DMS153 (cell line): ENCODE measurements around the gene SOX13.

Experiments
- DNase-seq: peaks from one replicate; lab custom pipeline; 2025; lab: John Stamatoyannopoulos, UW

The SOX13 gene

DNA sequence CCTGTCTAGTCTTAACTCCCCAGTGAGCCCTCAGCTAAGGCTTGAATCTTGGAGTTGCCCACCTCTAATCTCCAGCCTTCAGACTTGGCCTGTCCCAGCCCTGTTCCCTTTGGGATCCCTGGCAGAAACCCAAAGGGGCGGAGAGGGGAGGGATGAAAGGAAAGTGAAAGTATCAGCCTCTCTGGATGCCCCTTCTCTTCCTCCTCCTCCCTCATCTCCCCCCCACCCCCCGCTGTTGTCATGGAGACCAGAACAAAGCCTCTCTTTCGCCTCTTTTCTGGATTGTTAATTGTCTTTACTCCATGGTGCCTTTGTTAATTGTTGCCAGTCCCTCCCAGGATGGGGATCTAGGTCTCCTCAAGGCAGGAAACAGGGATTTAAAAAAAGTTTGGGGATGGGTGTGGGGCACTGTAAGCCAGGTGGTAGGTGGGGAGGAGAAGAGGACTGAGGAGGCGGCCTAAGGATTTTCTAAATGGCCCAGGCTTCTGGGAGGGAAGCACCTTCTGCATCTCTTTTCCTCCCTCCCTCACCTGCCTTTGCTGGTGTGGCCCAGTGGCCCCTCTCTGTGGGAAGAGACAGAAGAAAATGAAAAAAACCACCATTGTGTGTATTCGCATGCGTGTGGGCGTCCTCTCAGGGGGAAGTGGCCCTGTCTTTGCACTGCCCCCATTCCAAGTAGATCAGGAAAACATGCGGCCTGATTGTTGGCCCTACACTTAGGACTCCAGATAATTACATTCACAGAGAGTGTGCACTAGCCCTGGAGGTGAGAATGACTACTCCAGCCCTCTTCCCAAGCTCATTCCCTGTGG, 7.5 kb upstream of the SOX13 start:
- DNase-seq, result no peak

DNA sequence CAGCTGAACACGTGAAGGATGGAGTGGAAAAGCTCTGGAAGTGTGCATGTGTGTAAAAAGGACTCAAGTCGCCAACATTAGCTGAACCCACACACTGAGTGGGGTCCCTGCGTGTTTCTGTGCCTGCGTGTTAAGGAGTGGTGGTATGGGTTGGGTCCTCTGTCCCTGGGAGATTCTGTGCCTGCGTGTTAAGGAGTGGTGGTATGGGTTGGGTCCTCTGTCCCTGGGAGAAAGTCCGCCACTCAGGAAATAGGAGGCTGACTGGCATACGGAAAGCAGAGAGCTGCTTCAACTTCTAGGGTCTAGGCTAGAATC, 7.0 kb upstream of the SOX13 start:
- DNase-seq, result no peak

DNA sequence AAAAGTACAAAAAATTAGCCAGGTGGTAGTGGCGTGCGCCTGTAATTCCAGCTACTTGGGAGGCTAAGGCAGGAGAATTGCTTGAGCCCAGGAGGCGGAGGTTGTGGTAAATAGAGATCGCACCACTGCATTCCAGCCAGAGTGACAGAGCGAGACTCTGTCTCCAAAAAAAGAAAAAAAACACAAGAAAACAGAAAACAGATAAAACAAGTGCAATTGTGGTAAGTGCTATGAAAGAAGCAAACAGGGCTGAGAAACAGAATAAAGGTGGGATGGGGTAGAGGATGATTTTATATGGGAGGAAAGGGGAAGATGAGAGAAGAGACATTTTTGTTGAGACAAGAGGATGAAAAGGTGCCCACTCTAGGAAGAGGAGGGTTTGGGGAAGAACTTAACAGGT, 5.0 kb upstream of the SOX13 start:
- DNase-seq, result no peak

DNA sequence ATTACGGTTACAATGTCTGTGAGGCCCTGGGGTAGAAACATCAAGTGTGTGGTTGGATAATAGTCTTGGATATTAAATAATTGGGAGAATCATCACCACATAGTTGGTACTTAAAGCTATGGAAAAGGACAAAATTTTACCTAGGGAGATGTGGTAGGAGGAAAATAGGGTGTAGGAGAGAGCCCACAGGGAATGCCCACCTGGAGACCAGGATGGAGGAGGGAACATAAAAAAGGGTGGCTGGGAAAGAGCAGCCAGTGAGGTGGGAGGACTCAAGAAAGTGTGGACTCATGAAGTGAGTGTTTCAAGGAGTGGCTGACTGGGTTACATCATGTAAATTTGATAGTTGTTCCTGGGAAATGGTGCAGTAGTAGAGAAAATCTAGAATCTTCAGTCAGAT, 3.0 kb upstream of the SOX13 start:
- no peak for DNase-seq

DNA sequence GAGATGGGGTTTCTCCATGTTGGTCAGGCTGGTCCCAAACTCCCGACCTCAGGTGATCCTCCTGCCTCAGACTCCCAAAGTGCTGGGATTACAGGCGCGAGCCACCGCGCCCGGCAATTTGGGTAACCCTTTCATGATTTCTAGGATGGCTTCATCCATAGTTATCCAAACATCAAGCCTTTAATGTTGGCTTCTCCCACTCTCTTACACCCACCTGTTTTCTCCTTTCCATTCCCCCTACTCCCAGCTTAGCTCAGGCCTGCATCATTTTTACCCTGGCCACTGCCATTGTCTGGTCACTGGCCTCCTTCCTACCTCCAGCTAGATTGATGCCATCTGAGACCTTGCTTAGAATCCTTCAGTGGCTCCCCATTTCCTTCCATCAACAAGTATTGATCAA, 2.0 kb upstream of the SOX13 start:
- no peak for DNase-seq

DNA sequence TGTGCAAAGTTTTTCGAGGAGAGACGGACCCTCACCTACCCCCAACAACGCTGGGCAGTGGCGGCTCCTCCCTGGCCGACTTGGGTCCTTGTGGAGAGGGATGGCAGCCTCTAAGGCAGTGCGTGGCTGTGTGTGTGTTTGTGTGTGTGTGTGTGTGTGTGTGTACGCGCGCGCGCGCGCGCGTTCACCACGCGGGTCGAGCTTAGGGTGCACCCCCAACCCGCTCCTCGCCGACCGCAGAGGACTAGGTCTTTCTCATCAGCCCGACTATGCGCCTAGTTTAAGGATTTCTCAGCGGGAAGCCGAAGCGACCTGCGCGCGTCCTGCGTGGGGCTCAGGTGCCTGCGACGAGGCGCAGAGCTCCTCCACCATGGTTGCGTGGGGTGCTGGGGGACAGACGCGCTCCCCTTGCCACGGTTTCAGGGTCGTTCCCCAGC, 940 bp downstream of the SOX13 start:
- DNase-seq, result no peak

DNA sequence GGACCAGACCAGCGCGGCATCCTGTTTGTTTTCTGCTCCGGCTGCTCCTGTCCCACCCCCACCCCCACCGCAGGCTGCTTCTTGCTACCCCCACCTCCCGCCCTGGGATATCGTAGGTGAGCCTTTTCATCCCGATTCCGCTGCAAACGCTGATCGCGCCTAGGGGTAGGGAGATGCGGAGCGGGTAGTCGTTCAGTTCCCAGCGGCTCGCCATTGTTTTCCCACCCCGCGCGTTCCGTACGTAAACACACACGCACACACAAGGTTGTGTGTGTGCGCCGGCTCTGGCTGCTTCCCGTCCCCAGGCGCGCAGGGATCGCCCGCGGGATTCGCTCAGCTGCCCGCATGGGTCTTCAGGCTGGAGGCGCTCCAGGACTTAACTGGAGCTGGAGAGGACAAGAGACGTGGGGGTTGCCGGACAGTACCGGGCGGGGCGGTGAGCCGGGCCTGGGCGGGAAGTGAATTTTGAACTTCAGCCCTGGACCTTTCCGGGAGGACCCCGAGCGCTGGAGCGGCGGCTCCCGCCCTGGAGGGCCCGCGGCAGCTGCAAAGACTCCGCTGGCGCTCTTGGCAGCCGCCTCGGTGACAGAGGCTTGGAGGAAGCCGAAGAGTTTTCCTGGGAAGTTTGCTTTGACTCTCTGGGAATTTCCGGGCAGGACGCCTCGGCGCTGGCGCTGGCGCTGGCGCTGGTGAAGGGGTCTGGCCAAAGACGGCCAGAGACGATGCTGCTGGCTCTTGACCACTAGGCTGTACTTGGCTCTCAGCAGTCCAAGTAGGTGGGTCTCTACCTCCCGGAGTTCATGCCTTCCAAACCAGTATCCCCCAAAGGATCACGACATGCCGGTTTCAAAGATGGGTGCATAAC, 1.6 kb downstream of the SOX13 start:
- peak; percentile 52 for DNase-seq

DNA sequence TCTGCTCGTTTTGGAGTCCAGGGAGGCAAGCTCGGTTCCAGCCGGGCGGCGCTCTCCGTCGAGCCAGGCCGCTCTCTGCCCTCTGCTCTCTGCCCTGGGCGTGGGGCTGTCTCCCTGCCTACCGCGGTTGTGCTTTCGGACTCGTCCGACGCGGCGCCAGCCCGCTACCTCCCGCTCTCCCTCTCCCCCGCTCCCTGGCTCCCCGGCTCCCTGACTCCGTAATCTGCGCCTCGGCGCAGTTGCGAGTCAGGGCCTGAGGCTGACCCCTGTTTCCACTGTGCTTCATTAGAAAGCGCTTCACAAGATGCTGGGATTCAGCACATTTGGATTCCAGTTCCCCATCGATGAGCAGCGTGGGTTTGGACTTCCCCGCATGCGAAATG, 2.2 kb downstream of the SOX13 start:
- no peak for DNase-seq

DNA sequence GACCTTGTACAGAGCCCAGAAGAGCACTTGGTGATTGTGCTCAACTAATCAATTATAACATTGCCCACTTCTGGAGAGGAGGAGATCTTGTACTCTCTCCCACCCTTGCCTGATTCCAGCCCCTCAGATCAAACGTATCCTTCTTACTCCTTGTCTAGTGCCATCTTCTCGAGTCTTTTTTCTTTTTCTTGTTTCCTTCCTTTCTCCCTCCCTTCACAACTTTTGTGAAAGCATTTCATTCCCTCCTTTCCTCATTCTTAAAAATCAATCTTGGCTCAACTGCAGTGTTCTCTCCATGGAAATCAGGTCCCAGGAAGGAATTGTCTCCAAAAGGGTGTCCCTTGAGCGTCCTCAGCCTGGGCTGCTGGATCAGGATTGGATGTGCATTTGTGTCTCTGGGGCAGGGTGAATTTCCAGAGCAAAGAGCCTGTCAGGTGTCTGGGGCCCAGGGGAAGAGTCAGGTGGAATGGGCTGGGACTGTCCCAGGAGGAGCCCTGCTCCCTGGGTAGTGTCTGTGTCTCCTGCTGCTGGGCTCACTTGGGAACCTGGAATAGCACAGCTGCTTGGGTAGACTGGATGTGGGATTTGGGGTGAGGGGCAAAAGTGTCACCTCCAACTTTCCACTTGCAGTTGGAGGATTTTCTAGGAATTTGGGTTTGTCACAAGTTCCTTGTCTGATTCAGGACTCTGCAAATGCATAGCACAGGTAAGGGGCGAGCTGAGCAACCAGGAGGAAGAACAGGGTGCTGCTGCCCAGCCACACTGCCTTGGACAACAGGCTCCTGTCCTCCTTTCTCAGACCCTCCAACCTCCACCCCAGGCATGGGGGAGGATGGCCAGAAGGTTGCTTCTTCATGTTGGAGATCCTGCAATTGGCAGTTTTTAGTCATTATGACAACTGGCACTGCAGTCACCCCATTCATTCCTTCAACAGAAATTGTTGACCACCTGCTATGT, 3.3 kb downstream of the SOX13 start:
- no peak for DNase-seq

DNA sequence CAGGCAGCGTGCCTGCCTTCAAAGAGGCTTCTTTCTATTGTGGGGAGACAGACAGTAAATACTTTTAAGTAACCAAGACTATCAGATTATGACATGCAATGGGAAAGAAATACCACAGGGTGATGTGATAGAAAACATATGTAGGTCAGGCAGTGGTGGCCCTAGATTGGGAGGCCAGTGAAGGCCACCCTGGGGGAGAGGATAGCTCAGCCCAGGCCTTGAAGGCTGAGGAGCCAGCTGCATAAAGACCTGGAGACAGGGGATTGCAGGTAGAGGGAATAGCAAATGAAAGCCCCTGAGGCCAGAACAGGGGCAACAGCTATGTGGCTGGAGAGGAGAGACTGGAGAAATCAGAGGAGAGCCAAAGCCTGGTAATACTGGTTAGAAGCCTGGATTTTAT, 4.0 kb downstream of the SOX13 start:
- DNase-seq, result no peak

DNA sequence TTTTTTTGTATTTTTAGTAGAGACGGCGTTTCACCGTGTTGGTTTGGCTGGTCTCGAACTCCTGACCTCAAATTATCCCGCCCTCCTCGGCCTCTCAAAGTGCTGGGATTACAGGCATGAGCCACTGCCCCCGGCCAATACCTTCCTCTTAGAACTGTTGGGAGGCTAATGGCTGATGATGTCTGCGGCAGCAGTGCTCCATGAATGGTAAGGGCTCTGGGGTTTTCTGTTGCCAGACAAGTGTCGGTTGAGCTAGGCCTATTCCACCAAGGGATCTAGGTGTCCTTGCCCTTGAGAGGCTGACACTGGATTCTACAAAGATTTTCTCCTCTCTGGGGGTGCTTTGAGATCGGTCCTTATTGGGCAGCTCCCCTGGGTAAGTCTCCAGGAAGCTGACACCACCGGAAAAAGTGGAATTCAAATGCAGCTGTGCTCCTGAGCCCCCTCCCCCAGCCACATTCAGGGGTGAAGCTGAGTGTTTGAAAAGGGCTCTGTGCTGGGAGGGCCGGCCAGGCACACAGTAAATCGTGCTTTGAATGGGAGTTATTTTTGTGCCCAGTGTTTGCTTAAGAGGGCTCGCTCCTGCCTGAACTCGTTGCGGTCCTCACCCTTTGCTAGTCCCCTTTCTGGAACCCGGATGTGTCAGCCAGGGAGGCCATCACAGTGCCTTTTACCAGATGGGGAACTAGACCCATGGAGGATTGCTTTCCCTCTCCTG, 5.2 kb downstream of the SOX13 start:
- DNase-seq, result peak; percentile 98

DNA sequence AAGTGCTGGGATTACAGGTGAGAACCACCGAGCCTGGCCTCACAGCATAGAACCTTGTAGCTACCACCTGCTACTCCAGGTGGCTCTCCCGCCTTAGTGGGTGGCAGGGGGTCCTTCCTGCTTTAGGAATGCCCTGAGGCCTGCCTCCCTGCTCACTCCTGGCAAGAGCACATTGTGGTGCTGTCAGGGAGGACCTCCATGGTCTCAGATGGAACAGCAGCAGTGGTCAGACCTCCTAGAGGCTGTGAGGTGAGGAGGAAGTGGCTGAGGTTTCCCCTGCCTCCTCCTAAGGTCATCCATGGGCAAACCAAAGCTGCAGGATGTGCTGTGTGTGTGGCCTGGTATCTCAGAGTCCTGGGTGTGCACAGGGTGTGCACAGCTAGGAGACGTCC, 6.7 kb downstream of the SOX13 start:
- no peak for DNase-seq

DNA sequence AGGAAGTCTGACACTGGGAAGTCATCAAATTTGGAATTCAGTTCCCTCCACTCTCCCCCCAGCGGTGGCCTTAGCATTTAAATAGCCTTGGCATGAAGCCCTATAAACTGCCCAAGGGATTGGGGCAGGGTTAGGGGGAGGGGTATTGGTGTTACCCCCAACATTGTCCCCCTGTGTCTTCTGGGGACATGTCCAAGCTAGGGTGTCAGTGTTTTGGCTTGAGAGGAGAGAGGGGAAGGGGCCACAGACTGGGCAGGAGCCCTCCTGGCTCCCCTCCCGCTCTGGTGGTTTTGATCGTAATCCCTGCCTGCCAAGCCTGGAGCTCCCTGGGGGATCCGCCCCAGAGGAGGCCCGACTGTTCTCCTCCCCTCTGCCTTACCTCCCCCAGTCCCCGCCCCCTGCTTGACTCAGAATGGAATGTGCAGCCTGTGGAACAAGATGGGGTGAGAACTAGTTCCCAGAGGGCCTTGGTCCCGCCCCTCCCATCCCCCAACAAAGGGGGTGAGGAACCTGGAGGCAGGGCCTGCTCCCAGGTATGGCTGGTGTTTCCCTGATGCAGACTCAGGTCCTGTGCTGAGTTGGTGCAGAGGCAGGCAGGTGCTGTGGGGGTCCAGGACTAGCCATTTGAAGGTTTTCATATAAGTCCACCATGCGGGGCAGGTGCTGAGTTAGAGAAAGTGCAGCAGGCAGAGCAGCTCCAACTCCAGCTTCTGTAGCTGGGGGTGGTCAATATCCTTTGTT, 7.4 kb downstream of the SOX13 start:
- peak; percentile 97 for DNase-seq

DNA sequence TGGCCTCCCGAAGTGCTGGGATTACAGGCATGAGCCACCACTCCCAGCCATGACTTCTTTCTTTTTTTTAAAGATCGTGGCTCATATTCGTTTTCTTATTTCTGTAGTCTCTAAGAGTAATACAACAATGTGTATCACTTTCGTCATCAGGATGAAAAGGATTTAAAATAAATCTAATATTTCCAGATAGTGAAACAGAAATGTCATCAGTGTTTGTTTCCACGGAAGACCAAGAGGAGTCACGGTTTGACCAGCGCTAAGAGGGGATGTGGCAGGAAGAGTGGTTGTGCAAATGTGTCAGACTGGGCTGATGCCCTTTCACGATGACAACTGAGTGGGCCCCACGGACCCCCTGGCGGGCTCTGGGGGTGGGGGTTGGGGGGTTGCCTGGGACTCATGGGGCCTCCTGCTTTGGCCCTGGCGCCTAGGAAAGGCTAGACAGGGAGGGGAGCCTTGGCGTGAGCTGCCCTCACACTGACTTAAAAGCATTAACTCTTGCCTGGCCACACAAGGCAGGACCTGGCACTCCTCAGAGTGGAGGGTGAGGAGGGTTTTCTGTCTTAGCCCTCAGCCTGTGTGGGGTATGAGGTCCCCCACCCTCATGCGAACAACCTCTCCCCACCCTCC, 8.4 kb downstream of the SOX13 start:
- DNase-seq, result no peak

DNA sequence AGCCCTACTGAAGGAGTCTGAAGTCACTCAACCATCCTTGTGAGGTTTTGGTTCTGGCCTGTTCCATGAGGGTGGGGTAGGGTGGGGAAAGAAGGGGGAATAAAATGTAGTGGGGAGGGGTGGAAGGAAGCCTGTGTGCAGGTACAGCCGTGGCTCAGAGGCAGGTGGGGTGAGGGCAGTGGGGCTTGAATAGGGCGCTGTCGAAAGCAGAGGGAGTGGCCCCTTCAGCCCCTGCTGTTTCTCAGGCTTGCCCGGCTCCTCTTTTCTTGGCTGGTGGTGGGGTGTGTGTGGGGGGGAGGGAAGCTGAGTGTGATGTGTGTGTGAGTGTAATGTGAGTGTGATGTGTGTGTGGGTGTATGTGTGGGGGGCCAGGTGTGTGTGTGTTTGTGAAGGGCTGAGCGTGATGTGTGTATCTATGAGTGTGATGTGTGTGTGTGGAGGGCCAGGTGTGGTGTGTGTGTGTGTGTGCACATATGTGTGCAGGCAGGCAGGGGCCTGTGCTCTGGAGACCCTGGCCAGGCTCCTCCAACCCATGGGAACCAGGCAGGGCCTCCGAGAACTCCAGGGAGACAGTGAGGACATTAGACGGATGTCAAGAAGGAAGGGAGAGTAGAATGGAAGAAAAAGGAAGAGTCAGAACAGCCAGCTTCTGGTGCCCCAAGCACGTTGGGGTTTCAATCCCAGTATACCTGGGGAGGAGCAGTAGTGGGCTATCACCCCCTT, 9.0 kb downstream of the SOX13 start:
- DNase-seq, result no peak

DNA sequence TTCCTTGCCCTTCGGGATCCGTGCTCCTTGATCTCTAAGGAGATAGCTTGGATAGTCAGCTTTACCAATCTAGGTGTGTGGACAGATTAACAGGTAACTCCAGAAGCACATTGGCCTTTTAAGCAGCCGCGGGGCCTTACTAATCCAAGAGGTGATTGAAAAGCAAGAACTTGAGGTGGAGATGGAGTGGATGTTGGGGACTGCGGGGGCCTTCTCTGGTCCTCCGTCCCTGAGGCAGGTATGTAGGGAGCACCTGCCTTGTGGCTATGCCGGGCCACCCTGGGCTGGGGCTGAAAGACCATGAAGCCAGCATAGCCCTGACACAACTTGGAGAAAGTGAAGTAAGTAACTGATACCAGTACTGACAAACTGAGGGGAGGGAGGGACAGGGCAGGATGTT, 10.6 kb downstream of the SOX13 start:
- DNase-seq, result no peak

DNA sequence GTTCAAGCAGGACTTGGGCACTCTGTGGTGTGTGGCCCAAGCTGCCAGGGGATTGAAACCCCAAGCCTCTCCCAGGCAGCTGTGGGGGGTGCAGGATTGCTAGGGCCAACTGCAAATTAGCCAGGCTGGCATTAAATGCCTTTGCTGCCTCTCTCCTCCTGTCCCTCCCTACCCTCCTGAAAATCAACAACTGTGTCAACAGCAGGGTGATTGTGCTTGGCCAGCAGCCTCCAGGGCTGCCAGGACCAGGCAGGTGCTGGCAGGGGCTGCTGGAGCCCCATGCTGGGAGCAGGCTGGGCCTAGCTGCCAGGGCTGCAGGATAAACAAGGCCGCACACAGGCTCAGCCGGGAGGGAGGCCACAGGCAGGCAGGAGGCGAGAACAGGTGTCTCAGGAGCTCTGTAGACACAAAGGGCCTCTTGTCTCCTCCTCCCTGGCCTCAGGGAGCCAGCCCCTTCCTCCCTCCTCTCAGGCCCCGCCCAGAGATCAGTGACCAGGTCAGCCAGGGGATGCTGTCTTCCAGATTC, 11.4 kb downstream of the SOX13 start:
- peak; percentile 99 for DNase-seq

DNA sequence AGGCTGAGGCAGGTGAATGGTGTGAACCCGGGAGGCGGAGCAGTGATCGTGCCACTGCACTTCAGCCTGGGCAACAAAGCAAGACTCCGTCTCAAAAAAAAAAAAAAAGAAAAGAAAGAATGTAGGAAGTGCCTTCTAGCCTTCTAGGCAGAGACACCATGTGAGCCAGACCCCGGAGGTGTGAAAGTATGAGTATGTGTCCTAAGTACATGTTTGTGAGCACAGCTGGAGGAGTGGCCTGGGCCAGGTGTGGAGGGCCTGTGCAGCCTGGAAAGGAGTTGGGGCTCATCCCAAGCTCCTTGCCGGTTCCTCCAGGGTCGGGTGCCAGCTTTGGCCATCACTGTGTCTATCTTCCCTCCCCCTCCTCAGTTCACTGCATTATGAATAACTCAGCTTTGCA, 13.0 kb downstream of the SOX13 start:
- DNase-seq, result no peak

DNA sequence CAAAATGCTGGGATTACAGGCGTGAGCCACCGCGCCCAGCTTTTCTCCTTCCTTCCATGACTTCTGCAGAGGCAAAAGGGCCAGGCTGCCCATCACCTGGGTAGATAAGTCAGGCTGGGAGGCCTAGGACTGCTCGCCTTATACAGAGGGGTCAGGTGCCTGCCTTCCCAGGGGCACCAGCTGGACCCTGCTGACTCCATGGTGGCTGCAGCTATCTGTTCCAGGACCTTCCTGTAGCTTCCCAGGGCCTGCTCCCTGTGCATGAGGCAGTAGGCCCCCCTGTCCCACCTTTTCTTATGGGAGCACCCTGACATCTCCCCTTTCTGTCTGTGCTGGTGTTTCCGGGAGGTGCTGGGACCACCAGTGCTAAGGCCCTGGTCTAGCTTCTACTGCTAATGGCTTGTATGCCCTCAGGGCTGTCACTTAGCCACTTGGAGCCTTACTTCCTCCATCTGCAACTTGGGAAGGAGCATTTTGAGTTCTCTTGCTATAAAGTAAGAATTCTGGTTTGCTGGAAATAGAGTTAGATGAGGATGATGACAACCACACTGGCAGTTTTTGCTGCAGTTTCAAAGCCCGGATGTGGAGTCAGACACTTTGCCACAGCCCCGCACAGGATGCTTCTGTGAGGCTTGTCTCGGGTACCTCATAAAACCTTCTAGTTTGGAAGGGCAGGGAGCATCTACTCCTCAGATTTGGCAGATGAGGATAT, 14.4 kb downstream of the SOX13 start:
- no peak for DNase-seq
